Activated CD8-positive, alpha-beta memory T cell treated with anti-CD3 and anti-CD28 coated beads for 4 hours (primary cell): ENCODE results near the gene PGAP3.
"Not testable (repeated sequence)": the region's sequence is repeated elsewhere in the genome, so short reads cannot be mapped to it uniquely, and the experiment has no call there.

Experiments
- DNase-seq, 2 donors: peaks; one replicate each; pipeline ENCODE4 v3.0.0-alpha.2; 2020; ENCODE audit warnings: low read depth in 2 of 2

PGAP3 gene, protein sequence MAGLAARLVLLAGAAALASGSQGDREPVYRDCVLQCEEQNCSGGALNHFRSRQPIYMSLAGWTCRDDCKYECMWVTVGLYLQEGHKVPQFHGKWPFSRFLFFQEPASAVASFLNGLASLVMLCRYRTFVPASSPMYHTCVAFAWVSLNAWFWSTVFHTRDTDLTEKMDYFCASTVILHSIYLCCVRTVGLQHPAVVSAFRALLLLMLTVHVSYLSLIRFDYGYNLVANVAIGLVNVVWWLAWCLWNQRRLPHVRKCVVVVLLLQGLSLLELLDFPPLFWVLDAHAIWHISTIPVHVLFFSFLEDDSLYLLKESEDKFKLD

DNA sequence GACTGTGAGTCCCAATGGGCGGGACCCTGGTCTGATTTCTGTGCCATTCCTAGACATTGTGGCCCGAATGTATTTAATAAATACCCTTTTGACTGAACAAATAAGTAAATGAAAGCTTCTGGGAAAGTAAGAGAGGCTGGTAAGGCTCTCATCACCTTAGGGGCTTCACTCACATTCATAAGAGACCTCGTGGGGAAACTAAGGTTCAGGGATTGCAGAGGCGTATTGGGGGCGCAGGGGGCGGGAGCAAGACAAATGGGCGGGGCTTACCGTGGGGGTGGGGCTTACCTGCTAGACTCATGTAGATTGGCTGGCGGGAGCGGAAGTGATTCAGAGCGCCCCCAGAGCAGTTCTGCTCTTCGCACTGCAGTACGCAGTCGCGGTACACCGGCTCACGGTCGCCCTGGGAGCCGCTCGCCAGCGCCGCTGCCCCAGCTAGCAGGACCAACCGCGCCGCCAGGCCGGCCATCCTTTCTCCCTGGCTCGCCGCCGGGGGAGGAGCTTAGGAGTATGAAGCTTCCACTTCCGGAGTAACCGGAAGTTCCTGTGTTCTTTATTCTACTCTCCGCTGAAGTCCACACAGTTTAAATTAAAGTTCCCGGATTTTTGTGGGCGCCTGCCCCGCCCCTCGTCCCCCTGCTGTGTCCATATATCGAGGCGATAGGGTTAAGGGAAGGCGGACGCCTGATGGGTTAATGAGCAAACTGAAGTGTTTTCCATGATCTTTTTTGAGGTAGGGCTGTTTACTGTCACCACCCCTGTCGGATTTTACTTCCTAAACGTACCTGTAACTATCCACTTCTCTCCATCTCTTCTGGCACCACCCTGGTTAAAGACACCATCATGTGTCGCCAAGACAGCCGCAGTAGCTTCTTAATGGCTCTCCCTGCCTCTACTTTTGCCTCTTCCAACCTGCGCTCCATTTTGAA is at the start of gene PGAP3:
Gene PGAP3, minus strand, starts transcription at position 512 of the 929 bp plus-strand sequence. Its CDS starts 43 bp downstream, at position 469.
- DNase-seq = peak; percentile 69 to 76

DNA sequence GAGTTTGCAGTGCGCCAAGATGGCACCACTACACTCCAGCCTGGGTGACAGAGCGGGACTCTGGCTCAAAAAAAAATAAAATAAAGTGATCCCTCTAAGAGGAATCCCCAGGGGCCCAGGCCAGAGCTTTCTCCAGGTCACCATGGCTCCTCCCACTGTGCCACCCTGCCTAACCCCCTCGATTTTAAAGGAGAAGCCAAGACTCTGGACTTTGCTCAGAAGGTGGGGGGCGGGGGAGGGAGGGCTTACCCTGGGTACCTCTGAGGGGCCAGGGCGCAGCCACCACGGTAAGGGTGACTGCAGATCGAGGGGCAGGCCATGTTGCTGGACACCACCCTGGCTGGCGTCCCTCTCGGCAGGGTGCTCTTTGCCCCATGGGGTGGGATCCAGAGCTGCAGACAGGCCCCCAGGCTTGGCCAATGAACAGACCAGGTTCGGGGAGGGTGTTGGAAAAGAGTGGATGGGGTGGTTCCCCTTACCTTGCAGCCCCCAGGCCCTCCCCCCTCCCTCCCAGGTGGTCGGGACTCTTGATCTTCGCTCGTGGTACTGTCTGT is 49.4 kb upstream of the PGAP3 start:
- no peak for DNase-seq

DNA sequence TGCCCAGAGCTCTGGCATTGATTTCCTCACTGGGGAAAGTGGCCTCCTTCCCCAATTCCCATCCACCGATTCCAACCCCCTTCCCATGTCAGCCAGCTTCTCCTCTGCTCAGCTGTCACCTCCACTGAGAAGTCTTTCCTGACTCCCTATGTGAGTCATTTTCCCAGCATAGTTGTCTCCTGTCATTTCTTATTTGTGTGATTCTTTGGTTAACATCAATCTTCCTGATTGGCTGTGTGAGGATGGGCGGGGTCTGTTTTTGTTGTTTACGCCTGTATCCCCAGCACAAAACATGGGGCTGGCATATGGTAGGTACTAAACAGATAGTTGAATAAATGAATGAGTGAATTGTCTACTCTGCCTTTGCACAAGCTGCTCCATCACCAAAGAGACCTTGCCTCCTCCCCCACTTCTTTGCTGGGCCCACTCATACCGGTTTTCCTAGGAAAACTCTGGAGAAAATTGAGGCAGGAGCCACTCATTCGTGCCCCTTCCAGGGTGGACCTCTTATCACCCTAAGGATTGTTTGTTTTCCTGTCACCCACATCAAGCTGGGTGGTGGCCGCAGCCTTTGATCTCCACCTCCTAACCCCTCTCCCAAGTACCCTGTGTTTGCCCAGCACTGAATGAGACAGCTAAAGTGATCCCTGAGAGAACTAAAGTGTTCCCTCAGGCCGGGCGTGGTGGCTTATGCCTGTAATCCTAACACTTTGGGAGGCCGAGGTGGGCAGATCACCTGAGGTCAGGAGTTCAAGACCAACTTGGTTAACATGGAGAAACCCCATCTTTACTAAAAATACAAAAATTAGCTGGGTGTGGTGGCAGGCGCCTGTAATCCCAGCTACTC is 48.7 kb upstream of the PGAP3 start:
- no peak for DNase-seq

DNA sequence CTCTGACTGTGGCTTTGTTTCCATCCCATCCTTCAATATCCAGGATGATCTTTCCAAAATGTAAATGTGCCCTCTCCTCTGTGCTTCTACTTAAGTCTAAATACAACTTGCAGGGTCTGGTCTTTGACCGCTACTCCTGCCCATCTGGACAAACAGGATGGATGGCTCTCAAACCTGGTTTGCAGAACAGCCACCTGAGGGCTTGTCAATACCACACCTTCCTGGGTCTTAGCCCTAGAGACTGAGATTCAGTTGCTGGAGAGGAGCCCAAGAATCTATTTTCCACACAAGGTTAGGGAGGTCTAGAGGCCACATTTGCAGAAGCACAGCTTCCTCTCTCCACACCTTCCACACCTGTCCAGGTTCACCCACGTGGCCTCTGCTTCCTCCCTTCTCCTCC is 48.0 kb upstream of the PGAP3 start:
- DNase-seq = no peak

DNA sequence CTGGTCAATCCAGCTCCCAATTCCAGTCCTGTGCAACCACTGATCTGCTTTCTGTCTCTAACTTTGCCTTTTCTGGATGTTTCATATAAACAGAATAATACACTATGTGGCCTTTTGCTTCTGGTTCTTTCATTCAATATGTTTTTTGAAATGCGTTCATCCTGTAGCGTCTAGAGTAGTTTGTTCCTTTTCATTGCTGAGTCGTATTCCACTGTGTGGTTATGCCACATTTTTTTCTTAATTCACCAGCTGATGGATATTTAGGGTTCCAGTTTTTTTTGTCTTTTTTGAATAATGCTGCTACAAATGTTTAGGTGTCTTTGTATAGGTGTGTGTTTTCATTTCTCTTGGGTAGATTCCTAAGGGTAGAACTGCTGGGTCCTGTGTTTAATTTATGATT is 44.7 kb upstream of the PGAP3 start:
- no peak for DNase-seq

DNA sequence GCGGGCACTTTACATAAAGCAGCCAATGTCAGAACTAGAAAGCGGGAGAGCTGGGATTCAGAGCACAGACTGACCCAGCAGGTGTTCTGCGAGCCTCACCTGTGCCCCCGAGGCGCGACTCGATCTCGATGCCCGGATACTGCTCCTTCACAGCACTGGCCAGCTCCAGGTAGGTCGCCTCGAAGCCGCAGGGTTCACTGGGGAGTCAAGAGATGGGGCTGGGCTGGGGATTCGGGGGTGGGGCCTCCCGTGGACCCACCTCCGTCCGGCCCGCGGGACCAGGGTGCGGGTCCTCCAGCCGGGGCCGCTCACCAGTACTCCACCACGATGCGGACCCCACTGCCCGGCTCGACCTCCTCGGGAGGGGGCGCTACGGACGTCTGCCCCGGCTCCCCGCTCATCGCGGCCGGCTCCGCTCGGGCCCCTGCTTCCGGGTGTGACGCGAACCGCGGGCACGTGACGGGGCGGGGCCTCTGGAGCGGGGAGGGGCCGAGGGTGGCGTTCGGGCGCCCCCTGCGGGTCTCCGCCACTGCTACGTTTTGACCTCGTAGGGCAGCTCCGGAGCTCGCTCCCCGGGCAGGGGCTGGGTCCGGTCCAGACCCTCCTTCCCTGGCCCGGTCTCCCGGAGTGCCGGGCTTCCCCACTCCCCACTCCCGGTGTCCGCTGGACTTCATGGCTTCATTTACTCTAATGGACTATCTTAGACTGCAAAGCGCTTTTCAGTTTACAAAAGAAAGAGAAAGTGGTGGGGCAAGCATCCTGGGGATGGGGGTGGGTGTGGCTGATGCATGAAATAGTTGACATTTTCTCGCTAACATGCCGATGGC is 42.5 kb upstream of the PGAP3 start, which contains the start of gene MIEN1:
Gene MIEN1, minus strand, starts transcription at position 438 of the 827 bp plus-strand sequence. Its CDS starts 37 bp downstream, at position 401.
- peak; percentile 84 to 89 for DNase-seq

DNA sequence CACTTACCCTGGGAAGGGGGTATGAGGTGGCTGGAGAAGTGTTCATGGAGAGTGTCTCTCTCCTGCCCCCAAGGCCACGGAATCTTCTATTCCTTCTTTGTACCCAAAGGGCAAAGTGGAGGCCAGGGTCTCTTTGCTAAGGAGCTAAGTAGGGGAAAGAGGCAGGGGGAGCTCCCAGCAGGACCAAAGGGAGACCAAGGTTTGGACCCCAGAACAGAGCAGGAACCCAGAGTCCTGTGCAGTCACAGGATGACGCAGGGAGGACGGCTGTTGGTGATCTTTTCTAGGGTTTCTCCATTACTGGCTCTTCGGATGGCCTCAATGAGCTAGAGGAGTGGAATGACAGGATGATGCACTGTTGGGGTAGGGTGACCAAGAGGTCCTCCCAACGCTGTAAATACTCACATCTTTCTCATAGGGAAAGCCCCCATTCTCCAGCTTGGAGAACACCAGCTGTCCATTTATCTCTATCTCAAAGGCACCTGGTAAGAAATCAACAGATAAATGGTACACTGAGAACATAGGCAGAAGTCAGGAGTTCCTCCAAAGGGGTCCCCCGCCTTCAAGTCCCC is 41.5 kb upstream of the PGAP3 start:
- DNase-seq = no peak

DNA sequence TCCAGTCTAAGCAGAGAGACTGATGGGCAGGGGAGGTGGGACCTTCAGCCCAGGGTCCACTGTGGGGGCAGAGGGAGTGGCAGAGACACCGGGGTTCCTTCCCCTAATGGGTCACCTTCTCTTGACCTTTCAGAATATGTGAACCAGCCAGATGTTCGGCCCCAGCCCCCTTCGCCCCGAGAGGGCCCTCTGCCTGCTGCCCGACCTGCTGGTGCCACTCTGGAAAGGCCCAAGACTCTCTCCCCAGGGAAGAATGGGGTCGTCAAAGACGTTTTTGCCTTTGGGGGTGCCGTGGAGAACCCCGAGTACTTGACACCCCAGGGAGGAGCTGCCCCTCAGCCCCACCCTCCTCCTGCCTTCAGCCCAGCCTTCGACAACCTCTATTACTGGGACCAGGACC is 39.7 kb upstream of the PGAP3 start:
- DNase-seq = no peak

DNA sequence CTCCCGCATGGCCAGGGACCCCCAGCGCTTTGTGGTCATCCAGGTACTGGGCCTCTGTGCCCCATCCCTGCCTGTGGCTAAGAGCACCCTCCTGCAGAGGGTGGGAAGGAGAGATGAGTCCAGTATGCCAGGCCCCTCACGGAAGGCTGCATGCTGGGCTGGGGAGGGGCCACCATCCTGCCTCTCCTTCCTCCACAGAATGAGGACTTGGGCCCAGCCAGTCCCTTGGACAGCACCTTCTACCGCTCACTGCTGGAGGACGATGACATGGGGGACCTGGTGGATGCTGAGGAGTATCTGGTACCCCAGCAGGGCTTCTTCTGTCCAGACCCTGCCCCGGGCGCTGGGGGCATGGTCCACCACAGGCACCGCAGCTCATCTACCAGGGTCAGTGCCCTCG is 38.8 kb upstream of the PGAP3 start:
- DNase-seq = no peak

DNA sequence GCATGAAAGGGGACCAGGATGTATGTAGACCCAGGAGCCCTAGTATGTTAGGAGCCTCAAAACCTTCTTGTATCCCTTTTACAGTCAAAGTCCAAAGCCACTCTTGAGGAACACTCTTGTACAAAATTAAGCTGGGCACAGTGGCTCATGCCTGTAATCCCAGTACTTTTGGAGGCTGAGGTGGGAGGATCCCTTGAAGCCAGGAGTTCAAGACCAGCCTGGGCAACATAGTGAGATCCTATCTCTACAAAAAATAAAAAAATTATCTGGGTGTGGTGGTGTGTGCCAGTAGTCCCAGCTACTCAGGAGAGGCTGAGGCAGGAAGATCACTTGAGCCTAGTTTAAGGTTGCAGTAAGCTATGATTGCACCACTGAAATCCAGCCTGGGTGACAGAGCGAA is 38.1 kb upstream of the PGAP3 start:
- not testable (repeated sequence) for DNase-seq

DNA sequence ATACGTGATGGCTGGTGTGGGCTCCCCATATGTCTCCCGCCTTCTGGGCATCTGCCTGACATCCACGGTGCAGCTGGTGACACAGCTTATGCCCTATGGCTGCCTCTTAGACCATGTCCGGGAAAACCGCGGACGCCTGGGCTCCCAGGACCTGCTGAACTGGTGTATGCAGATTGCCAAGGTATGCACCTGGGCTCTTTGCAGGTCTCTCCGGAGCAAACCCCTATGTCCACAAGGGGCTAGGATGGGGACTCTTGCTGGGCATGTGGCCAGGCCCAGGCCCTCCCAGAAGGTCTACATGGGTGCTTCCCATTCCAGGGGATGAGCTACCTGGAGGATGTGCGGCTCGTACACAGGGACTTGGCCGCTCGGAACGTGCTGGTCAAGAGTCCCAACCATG is 36.9 kb upstream of the PGAP3 start:
- no peak for DNase-seq

DNA sequence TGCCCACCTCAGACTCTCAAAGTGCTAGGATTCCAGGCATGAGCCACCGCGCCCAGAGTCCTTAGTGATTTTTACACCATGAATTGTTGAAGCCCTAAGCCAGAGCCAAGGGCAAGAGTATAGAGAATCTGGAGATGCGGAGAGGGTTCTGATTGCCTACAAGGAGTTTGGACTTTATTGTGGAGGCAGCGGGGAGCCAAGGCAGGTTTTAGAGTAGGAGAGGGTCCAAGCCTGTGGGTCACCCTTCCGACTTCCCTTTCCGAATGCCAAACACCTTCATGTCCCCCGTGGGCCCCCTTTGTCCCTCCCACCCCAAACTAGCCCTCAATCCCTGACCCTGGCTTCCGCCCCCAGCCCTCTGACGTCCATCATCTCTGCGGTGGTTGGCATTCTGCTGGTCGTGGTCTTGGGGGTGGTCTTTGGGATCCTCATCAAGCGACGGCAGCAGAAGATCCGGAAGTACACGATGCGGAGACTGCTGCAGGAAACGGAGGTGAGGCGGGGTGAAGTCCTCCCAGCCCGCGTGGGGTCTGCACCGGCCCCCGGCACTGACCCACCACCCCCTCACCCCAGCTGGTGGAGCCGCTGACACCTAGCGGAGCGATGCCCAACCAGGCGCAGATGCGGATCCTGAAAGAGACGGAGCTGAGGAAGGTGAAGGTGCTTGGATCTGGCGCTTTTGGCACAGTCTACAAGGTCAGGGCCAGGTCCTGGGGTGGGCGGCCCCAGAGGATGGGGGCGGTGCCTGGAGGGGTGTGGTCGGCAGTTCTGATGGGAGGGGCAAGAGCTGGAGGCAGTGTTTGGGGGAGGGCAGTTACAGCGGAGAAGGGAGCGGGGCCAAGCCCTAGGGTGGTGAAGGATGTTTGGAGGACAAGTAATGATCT is 35.4 kb upstream of the PGAP3 start:
- DNase-seq = no peak

DNA sequence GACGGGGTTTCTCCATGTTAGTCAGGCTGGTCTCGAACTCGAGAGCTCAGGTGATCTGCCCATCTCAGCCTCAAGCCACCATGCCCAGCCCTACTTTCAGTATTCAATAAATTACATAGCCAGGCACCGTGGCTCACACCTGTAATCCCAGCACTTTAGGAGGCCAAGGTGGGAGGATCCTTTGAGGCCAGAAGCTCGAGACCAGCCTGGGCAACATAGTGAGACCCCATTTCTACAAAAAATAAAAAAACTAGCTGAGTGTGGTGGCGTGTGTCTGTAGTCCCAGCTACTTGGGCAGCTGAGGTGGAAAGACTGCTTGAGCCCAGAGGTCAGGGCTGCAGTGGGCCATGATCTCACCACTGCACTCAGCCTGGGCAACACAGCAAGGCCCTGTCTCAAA is 34.2 kb upstream of the PGAP3 start:
- no peak for DNase-seq

DNA sequence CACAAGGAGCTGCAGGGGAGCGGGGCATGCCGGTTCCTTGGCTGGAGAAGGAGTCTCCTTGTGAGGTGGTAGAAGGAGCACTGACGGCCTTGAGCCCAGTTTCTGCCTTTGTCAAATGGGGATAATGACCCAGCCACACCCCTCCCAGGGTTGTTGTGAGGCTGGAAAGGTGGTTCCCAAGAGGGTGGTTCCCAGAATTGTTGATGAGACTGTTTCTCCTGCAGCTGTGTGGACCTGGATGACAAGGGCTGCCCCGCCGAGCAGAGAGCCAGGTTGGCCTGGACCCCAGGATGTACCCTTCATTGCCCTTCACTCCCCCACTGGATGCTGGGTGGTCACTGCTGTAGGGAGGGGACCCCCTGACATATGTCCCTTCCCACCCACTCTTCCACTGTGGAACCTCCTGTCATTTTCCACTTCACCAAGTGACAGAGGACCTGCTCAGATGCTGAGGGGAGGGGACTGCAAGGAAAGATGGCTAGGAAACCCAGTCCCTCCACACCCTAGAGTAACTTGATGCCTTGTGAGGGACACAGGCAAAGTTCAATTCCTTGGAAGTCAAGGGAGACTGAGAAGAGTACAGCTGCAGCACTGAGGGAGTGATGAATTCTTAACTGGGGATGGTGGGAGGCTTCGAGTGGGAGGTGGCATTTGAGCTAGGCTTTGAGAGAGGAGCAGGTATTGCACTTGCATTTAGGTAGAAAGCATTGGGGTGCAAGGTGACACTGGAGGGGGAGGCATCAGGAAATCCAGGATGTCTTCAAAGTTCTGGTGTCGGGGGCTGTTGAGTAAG is 31.9 kb upstream of the PGAP3 start:
- DNase-seq = no peak

DNA sequence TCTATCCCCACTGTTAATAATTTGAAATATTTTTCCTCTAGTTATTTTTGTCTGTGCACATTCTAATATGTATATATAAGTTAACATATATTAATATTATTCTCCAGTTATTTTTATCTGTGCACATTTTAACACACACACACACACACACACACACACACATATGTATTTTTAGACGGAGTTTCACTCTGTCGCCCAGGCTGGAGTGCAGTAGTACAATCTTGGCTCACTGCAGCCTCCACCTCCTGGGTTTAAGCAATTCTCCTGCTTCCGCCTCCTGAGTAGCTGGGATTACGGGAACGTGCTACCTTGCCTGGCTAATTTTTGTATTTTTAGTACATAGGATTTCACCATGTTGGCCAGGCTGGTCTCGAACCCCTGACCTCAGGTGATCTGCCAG is 29.8 kb upstream of the PGAP3 start:
- DNase-seq = no peak

DNA sequence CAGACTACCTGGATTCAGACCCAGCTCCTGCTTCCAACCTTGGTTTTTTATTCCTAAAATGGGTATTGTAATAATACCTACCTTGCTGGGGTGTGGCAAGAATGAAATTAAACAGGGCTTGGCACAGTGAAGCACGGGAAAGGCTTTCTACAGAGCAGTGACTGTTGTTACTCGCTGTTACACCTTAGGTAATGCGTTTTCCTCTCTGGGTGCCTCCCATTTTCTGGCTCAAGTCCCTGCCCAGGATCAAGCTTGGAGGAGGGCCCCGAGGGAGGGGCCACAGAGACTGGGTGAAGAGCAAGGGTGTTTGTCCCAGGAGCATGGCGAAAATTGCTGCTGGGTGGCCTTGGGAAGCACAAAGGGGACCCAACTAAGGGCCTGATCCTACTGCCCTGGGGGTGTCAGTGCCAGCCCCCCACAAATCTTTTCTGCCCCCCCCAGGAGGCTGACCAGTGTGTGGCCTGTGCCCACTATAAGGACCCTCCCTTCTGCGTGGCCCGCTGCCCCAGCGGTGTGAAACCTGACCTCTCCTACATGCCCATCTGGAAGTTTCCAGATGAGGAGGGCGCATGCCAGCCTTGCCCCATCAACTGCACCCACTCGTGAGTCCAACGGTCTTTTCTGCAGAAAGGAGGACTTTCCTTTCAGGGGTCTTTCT is 29.2 kb upstream of the PGAP3 start:
- no peak for DNase-seq

DNA sequence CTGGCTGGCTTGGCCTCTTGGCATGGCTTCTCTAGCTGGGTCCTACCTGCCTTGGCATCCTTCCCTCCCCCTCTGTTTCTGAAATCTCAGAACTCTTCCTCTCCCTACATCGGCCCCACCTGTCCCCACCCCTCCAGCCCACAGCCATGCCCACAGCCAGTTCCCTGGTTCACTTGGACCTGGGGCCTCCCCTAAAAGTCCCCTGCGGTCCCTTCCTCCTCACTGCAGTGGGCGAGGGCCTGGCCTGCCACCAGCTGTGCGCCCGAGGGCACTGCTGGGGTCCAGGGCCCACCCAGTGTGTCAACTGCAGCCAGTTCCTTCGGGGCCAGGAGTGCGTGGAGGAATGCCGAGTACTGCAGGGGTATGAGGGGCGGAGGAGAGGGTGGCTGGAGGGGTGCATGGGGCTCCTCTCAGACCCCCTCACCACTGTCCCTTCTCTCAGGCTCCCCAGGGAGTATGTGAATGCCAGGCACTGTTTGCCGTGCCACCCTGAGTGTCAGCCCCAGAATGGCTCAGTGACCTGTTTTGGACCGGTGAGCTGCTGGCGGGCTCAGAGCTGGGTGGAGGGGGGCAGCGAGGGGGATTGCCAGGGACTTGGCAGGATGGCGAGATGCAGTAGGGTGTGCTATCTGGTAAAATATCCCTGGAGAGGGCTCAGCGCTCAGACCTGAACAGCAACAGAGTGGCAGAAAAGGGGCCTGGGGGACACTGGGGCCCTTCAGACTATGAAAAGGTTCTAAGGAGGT is 28.4 kb upstream of the PGAP3 start:
- DNase-seq = no peak
